Measurements from ENCODE around the gene NTSR1.

NTSR1 gene

DNA sequence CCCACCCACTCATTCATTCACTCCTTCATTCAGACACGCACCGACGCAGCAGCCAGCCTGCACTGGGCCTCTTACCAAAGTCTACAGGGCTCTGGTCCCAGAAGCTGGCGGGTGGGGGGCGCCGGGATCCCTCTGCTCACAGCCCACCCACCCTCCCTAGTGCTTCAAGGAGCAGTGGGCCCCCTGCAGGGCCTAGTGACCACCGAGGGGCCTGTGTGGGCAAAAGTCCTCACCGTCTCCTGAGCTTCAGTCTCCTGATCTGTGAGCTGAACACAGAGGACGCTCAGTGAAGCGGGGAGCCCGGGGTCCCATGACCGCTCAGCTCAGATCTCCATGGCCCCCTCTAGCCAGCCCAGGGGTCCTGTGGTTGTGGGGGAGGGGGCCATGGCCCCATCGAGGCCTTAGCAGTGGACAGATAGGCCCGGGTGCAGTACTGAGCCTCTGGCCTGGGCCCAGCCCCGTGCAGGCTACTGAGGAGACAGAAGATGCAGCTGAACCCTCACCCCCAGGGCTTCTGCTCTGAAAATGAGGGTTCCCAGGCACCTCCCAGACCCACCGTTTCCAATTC, 54.2 kb downstream of the NTSR1 start:
- TF ChIP-seq, protein P1, sequence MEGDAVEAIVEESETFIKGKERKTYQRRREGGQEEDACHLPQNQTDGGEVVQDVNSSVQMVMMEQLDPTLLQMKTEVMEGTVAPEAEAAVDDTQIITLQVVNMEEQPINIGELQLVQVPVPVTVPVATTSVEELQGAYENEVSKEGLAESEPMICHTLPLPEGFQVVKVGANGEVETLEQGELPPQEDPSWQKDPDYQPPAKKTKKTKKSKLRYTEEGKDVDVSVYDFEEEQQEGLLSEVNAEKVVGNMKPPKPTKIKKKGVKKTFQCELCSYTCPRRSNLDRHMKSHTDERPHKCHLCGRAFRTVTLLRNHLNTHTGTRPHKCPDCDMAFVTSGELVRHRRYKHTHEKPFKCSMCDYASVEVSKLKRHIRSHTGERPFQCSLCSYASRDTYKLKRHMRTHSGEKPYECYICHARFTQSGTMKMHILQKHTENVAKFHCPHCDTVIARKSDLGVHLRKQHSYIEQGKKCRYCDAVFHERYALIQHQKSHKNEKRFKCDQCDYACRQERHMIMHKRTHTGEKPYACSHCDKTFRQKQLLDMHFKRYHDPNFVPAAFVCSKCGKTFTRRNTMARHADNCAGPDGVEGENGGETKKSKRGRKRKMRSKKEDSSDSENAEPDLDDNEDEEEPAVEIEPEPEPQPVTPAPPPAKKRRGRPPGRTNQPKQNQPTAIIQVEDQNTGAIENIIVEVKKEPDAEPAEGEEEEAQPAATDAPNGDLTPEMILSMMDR (conservative IDR thresholded peaks at IDR 0.05; ENCODE audit: control insufficient read depth, insufficient read depth, low read depth, low read length), result no peak
- H3K4me3 ChIP-seq (ENCODE audit: control insufficient read depth, low read depth, low read length), result no peak overlapping the region
- DNase-seq (ENCODE audit: low read depth), result no peak

DNA sequence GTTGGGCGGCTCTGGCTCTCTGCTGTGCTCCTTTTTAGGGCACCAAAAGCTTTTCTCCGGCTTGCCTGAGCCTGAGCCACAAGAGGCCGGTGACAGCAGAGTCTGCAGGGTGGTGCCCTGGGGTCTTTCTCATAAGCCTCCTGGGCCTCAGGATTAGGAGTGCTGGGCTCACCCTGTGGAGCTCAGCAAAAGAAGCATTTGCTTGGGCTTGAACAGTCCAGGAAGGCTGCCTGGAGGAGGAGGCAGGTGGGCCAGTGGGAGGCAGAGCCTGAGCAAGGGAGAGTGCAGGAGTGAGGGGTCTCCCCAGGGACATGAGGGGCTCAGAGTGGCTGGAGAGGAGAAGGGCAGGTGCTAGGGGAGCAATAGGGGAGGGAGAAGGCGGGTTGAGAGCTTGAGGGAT, 54.8 kb downstream of the NTSR1 start:
- TF ChIP-seq, protein P1 (conservative IDR thresholded peaks at IDR 0.05; ENCODE audit: control insufficient read depth, insufficient read depth, low read depth, low read length), result no peak

DNA sequence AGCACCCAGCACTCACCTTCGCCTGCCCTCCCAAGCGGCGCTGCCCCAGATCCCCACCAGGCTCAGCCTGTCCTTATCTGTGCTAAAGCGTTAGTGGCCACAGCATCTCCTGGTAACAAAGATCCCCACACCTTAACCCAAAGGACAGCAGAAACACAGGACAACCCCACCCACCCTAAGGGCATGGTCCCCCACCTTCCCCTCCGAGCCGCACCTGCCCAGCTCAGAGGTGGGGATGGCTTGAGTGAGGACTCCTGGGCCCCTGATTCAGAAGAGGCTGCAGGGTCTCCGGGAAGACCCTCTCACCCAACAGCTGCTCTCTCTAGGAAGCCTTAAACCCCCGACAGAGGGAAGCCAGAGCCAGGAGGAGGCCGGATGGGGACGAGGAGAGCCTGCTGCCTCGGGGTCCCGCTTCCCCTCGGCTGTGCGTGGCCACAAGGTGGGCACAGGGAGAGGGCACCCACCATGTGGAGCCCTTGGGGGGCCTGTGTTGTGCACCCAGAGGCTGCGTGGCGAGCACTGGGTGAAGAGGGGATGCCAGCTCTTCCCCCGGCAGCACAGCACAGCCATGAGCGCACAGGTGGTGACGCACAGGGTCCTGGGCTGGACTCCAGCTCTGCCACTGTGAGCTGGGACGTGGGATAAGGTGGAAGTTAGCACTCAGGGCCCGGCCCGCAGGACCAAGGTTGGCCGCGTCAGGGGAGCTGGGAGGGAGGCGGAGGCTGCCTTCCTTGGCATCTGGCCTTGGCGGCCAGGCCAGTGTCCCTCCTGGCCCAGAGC, 55.7 kb downstream of the NTSR1 start:
- H3K4me3 ChIP-seq (ENCODE audit: control insufficient read depth, low read depth, low read length), result no peak overlapping the region
- TF ChIP-seq, protein P1 (conservative IDR thresholded peaks at IDR 0.05; ENCODE audit: control insufficient read depth, insufficient read depth, low read depth, low read length), result no peak
- DNase-seq (ENCODE audit: low read depth), result no peak

More for the DNA sequence above, 54.8 kb downstream of the NTSR1 start:
- no peak overlapping the region for H3K4me3 ChIP-seq (ENCODE audit: control insufficient read depth, low read depth, low read length)
- DNase-seq (ENCODE audit: low read depth), result no peak

GRCh38 chr20:62765021-62765420, 56.4 kb downstream of the NTSR1 start:
- DNase-seq (ENCODE audit: low read depth), result no peak
- TF ChIP-seq, protein P1 (conservative IDR thresholded peaks at IDR 0.05; ENCODE audit: control insufficient read depth, insufficient read depth, low read depth, low read length), result no peak
- no peak overlapping the region for H3K4me3 ChIP-seq (ENCODE audit: control insufficient read depth, low read depth, low read length)

- no peak overlapping the region for H3K4me3 ChIP-seq (ENCODE audit: control insufficient read depth, low read depth, low read length)
- no peak for DNase-seq (ENCODE audit: low read depth)
- TF ChIP-seq, protein P1 (conservative IDR thresholded peaks at IDR 0.05; ENCODE audit: control insufficient read depth, insufficient read depth, low read depth, low read length), result no peak
These were observed 56.9 kb downstream of the NTSR1 start for GRCh38 chr20:62765432-62766070.

DNA sequence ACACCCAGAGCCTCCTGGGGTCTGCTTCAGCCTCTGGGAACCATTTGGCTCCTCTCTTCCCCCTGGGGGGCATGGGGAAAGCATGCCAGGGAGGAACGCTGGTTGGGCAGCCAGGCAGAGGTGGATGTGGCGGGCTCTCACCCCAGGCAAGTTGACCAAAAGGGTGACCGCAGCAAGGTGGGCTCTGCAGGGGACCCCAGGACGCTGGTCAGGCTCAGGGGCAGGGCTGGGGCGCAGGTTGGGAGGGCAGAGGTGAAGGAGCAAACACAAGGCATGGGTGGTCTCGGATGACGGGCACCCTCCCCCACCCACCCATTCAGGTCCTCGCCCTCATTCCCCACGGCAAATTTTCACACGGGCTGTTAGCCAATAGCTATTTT, 57.4 kb downstream of the NTSR1 start:
- no peak for DNase-seq (ENCODE audit: low read depth)
- TF ChIP-seq, protein P1 (conservative IDR thresholded peaks at IDR 0.05; ENCODE audit: control insufficient read depth, insufficient read depth, low read depth, low read length), result no peak

More for the DNA sequence above, 57.4 kb downstream of the NTSR1 start:
- no peak overlapping the region for H3K4me3 ChIP-seq (ENCODE audit: control insufficient read depth, low read depth, low read length)
